Colonic mucosa (tissue), 4 donors: ENCODE data around the gene CTIF. TPM values are rescaled to one million over a fixed set of nuclear protein-coding genes. Genes with fewer than 3 reads are reported as not detected.

Experiments
- DNase-seq: peaks from one replicate; pipeline ENCODE4 v3.0.0-alpha.2; 2020
- H3K27ac ChIP-seq: fragments of 200-600 bp; one replicate; pipeline ENCODE4 v1.8.0; 2021
- H3K27me3 ChIP-seq: fragments of 200-600 bp; one replicate; pipeline ENCODE4 v1.8.0; 2021
- H3K36me3 ChIP-seq: fragments of 200-600 bp; one replicate; pipeline ENCODE4 v1.8.0; 2021
- H3K4me1 ChIP-seq: fragments of 200-600 bp; one replicate; pipeline ENCODE4 v1.8.0; 2021; ENCODE audit warnings: mild to moderate bottlenecking
- H3K4me3 ChIP-seq: fragments of 200-600 bp; one replicate; pipeline ENCODE4 v1.8.0; 2021
- H3K9ac ChIP-seq, 2 donors: one replicate each; pipeline ENCODE4 v1.7.0; 2013; ENCODE audit warnings: control low read depth in 2 of 2, low read depth in 2 of 2, low read length in 2 of 2
- H3K9me3 ChIP-seq: fragments of 200-600 bp; one replicate; pipeline ENCODE4 v1.8.0; 2021
- intact Hi-C: fragments of 100-400 bp; cut with DNase I; formaldehyde crosslinking; loops from one replicate; pipeline ENCODE4 v1.14.1; 2022
- total RNA-seq, 2 donors: library from RNA; stranded (reverse); fragmentation: NEBNext Ultra II Directional in 1 of 2; extraction: Animal tissue kit (Norgen Biotek cat#: 25700) in 1 of 2; gene quantifications; one replicate each; pipeline ENCODE4 v1.2.1, GENCODE V29; 2021
- TF ChIP-seq, protein P1 (sequence below): fragments of 200-600 bp; IDR thresholded peaks from one replicate; pipeline ENCODE4 v1.8.0; 2022; ENCODE audit warnings: antibody characterized with exemption, mild to moderate bottlenecking
- donor health status: healthy.
- donor health status: DM: no; HTN: no; CAD: no.
- donor health status: DM: no; HTN: no; CAD: no.

CTIF gene
- total RNA-seq, 2 donors from 2014 or later = 13.0 to 16.7 TPM

DNA sequence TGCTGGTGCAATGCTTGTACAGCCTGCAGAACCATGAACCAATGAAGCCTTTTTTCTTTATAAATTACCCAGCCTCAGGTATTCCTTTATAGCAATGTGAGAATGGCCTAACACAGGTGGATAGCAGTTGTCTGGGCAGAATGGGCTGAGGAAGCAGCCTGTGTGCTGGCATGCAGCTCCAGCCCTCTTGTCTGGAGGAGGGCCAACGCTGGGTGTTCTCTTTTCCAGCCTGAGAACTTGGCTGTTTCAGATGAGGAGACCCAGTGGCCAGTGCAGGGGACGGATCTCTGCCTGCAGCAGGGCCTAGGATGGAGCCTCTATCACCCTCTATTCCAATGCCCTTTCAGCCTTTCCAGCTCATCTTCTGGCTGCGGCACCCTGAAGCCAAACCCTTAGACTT lies 58.8 kb downstream of the CTIF start:
- DNase-seq = no peak

GRCh38 chr18:48599391-48599790 lies 60.6 kb downstream of the CTIF start:
- H3K9ac ChIP-seq = no peak overlapping the region
- intact Hi-C loops = no loop called here
- H3K4me3 ChIP-seq = no peak overlapping the region
- H3K9me3 ChIP-seq = no peaks in the 10 kb centered on the region
- no peak overlapping the region for H3K27ac ChIP-seq
- no peaks in the 10 kb centered on the region for H3K27me3 ChIP-seq
- no peaks in the 10 kb centered on the region for H3K36me3 ChIP-seq
- TF ChIP-seq, protein P1, sequence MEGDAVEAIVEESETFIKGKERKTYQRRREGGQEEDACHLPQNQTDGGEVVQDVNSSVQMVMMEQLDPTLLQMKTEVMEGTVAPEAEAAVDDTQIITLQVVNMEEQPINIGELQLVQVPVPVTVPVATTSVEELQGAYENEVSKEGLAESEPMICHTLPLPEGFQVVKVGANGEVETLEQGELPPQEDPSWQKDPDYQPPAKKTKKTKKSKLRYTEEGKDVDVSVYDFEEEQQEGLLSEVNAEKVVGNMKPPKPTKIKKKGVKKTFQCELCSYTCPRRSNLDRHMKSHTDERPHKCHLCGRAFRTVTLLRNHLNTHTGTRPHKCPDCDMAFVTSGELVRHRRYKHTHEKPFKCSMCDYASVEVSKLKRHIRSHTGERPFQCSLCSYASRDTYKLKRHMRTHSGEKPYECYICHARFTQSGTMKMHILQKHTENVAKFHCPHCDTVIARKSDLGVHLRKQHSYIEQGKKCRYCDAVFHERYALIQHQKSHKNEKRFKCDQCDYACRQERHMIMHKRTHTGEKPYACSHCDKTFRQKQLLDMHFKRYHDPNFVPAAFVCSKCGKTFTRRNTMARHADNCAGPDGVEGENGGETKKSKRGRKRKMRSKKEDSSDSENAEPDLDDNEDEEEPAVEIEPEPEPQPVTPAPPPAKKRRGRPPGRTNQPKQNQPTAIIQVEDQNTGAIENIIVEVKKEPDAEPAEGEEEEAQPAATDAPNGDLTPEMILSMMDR = no peak
- DNase-seq = no peak
- no peaks in the 10 kb centered on the region for H3K4me1 ChIP-seq

More for the DNA sequence above, 58.8 kb downstream of the CTIF start:
- Histone ChIP-seq H3K4me1 (no peaks in the 10 kb centered on the region), H3K4me3 (no peak overlapping the region), H3K27ac (no peak overlapping the region), H3K36me3 (no peaks in the 10 kb centered on the region), H3K9me3 (no peaks in the 10 kb centered on the region), H3K9ac (no peak overlapping the region), H3K27me3 (no peaks in the 10 kb centered on the region)
- intact Hi-C loops = no loop called here
- TF ChIP-seq, protein P1 = no peak

GRCh38 chr18:48600046-48600445 lies 61.2 kb downstream of the CTIF start:
- intact Hi-C loops = no loop called here
- no peak for DNase-seq
- TF ChIP-seq, protein P1 = no peak
- Histone ChIP-seq H3K27ac (no peak overlapping the region), H3K27me3 (no peaks in the 10 kb centered on the region), H3K36me3 (no peaks in the 10 kb centered on the region), H3K4me3 (no peak overlapping the region), H3K4me1 (no peaks in the 10 kb centered on the region), H3K9me3 (no peaks in the 10 kb centered on the region), H3K9ac (no peak overlapping the region)

DNA sequence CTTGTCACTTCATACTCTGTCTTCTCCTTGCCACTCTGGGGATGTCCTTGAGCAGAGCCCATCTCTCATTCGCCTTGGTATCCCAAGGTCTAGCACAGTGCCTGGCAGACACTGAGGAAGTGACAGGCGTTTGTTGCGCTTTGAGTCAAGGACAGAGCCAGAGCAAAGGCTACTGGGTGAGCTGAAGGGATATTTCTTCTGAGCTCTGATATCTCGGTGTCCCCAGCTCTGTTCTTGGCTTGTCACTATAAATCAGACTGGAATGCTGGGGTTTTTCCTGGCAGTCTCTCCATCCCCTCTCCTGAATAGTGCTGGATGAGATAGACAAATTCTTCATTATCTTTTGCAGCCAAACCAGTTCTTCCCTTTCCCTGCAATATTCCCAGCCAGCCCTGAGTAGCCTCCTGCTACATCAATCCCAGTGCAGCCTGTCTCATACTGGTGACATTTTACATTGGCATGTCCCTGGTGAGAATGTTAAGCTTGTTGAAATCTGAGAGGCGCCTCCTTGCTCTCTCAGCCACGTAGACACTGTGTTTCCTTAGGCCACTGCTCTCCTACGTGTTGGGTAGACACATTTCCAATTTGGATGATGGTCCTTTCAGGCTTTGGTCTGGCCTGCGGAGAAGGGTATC lies 61.7 kb downstream of the CTIF start:
- H3K9ac ChIP-seq = no peak overlapping the region
- H3K9me3 ChIP-seq = no peaks in the 10 kb centered on the region
- intact Hi-C loops = no loop called here
- no peaks in the 10 kb centered on the region for H3K36me3 ChIP-seq
- H3K27ac ChIP-seq = no peak overlapping the region
- no peaks in the 10 kb centered on the region for H3K4me1 ChIP-seq
- TF ChIP-seq, protein P1 = no peak
- no peak overlapping the region for H3K4me3 ChIP-seq
- no peaks in the 10 kb centered on the region for H3K27me3 ChIP-seq
- no peak for DNase-seq

DNA sequence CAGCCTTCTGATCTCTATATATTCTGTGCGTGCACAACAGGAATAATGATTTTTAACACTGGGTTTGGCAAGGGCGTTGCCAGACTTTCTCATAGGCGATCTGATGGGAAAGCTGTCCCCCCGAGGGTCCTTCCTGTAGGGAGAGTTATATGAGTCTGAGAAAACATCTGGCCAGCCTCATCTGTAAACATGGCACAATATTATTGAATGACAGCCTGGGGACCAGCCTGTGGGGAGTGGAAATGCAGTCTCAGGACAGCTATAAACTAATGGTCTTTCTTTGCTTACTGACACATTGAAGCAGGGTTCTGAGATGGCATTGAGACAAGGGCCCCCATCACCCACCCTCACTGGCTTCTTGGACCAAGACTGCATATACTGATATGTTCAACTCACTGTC lies 62.5 kb downstream of the CTIF start:
- Histone ChIP-seq H3K9ac (no peak overlapping the region), H3K4me1 (no peaks in the 10 kb centered on the region), H3K9me3 (no peaks in the 10 kb centered on the region), H3K36me3 (no peaks in the 10 kb centered on the region), H3K4me3 (no peak overlapping the region), H3K27ac (no peak overlapping the region), H3K27me3 (no peaks in the 10 kb centered on the region)
- TF ChIP-seq, protein P1 = no peak
- no peak for DNase-seq
- intact Hi-C loops = no loop called here
